ENCODE measurements around the gene FUT7. TPM values are rescaled to one million over a fixed set of nuclear protein-coding genes. Genes with fewer than 3 reads are reported as not detected.

FUT7 gene
- total RNA-seq, 1 experiment from 2014 or later, result 0.12 TPM

DNA sequence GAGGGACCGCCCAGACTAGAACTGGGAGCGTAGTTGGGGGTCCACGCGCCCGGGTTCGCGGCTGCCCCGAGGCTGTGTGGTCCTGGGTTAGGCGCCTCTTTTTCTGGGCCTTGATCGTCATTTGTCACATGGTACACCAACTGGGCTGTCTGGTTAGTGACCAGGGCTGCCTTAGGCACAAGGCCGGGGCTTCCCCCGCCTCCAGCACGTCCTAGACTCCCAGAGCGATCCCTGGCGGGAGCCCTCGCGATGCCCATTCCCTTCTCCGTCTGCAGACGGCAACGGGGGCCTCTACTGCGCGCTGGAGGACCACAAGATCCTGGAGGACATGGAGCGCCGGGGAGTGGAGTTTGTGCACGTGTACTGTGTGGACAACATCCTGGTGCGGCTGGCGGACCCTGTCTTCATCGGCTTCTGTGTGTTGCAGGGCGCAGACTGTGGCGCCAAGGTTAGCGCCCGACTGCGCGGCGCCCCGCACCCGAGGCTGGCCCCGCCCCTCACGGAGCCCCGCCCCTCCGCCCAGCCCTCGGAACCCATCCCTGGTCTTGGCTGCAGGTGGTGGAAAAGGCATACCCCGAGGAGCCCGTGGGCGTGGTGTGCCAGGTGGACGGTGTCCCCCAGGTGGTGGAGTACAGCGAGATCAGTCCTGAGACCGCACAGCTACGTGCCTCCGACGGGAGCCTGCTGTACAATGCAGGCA is 47.0 kb upstream of the FUT7 start:
- BruUV-seq (replicated peaks), result no TSS peak
- no peak for DNase-seq (ENCODE audit: unreplicated experiment)
- Mint-ChIP-seq H3K27ac (ENCODE audit: low read depth, unreplicated experiment) (no peak overlapping the region), H3K27me3 (ENCODE audit: insufficient read depth, unreplicated experiment) (no peaks in the 10 kb centered on the region), H3K9me3 (ENCODE audit: unreplicated experiment) (no peaks in the 10 kb centered on the region), H3K4me1 (ENCODE audit: insufficient read depth, unreplicated experiment) (peaks cover 12% of the 10 kb centered on the region), H3K36me3 (ENCODE audit: insufficient read depth, unreplicated experiment) (no peaks in the 10 kb centered on the region), H3K4me3 (ENCODE audit: unreplicated experiment) (no peak overlapping the region)
- ChIA-PET POLR2A (interaction anchor here (2.4 kb wide), 1 partner anchor 8 kb away, joined by 8 read pairs; the partner anchor contains the start of gene MAN1B1), CTCF (no interaction called here)
- TF ChIP-seq, protein P1, sequence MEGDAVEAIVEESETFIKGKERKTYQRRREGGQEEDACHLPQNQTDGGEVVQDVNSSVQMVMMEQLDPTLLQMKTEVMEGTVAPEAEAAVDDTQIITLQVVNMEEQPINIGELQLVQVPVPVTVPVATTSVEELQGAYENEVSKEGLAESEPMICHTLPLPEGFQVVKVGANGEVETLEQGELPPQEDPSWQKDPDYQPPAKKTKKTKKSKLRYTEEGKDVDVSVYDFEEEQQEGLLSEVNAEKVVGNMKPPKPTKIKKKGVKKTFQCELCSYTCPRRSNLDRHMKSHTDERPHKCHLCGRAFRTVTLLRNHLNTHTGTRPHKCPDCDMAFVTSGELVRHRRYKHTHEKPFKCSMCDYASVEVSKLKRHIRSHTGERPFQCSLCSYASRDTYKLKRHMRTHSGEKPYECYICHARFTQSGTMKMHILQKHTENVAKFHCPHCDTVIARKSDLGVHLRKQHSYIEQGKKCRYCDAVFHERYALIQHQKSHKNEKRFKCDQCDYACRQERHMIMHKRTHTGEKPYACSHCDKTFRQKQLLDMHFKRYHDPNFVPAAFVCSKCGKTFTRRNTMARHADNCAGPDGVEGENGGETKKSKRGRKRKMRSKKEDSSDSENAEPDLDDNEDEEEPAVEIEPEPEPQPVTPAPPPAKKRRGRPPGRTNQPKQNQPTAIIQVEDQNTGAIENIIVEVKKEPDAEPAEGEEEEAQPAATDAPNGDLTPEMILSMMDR (IDR thresholded peaks at IDR 0.05; ENCODE audit: unreplicated experiment), result no peak
- intact Hi-C loops (cut with micrococcal nuclease), result no loop called here

GRCh38 chr9:137077758-137078693 is 46.1 kb upstream of the FUT7 start:
- H3K27me3 Mint-ChIP-seq (ENCODE audit: insufficient read depth, unreplicated experiment), result no peaks in the 10 kb centered on the region
- CTCF ChIA-PET, result interaction anchor here (1.4 to 1.6 kb wide), 2 partner anchors 10 to 49 kb away, joined by 3 to 4 read pairs; no protein-coding TSS in a partner anchor

DNA sequence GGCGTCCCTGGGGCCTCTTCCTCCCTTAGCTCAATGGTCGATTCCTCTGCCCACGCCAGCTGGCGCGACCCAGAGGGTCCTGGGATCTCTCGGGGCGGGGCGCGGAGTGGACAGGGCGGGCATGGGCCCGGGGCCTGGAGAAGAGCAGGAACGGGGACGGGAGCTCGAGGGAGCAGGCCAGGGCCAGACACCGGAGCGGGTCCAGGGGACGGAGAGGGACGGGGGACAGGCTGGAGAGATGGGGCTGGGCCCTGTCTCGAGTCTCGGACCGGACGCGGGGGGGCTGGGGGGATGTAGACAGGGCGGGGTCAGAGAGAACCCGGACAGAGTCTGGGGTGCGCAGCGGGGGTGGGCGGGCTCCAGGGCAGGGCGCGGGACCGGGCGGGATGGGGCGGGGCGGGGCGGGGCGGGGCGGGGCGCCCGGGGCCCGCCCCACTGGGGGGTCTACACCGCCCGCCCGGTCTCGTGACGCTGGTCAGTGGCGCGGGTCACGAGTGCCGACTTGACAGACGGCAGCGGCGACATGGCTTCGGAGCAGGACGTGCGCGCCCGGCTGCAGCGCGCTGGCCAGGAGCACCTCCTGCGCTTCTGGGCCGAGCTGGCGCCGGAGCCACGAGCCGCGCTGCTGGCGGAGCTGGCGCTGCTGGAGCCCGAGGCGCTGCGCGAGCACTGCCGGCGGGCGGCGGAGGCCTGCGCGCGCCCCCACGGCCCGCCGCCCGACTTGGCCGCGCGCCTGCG is 45.3 kb upstream of the FUT7 start, which contains the start of gene UAP1L1:
UAP1L1 (plus strand) TSS at position 508 of the 738 bp plus-strand sequence; CDS start at position 524, 16 bp downstream.
- Mint-ChIP-seq H3K4me1 (ENCODE audit: insufficient read depth, unreplicated experiment) (no peaks in the 10 kb centered on the region), H3K36me3 (ENCODE audit: insufficient read depth, unreplicated experiment) (no peaks in the 10 kb centered on the region), H3K4me3 (ENCODE audit: unreplicated experiment) (peak within 1 kb of the TSS; percentile 19), H3K27ac (ENCODE audit: low read depth, unreplicated experiment) (no peak within 1 kb of the TSS), H3K9me3 (ENCODE audit: unreplicated experiment) (no peaks in the 10 kb centered on the region), H3K27me3 (ENCODE audit: insufficient read depth, unreplicated experiment) (no peaks in the 10 kb centered on the region)
- DNase-seq (ENCODE audit: unreplicated experiment), result no peak
- intact Hi-C loops (cut with micrococcal nuclease), result no loop called here
- TF ChIP-seq, protein P1 (IDR thresholded peaks at IDR 0.05; ENCODE audit: unreplicated experiment), result no peak
- no TSS peak for BruUV-seq (replicated peaks)
- ChIA-PET CTCF (interaction anchor here (1.4 to 1.6 kb wide), 2 partner anchors 9 to 48 kb away, joined by 3 to 4 read pairs; no protein-coding TSS in a partner anchor), POLR2A (interaction anchor here (1.0 to 2.4 kb wide), 2 partner anchors 9 kb away, joined by 3 to 8 read pairs; partner anchors contain the start of gene MAN1B1)

More at GRCh38 chr9:137077758-137078693, 46.1 kb upstream of the FUT7 start:
- POLR2A ChIA-PET, result interaction anchor here (2.4 kb wide), 1 partner anchor 9 kb away, joined by 8 read pairs; the partner anchor contains the start of gene MAN1B1
- H3K4me1 Mint-ChIP-seq (ENCODE audit: insufficient read depth, unreplicated experiment), result peaks cover 4% of the 10 kb centered on the region
- no peak for DNase-seq (ENCODE audit: unreplicated experiment)
- peak overlapping the region; percentile 12 for H3K4me3 Mint-ChIP-seq (ENCODE audit: unreplicated experiment)
- TF ChIP-seq, protein P1 (IDR thresholded peaks at IDR 0.05; ENCODE audit: unreplicated experiment), result no peak
- no peaks in the 10 kb centered on the region for H3K9me3 Mint-ChIP-seq (ENCODE audit: unreplicated experiment)
- intact Hi-C loops (cut with micrococcal nuclease), result no loop called here
- no peak overlapping the region for H3K27ac Mint-ChIP-seq (ENCODE audit: low read depth, unreplicated experiment)
- H3K36me3 Mint-ChIP-seq (ENCODE audit: insufficient read depth, unreplicated experiment), result no peaks in the 10 kb centered on the region
- BruUV-seq (replicated peaks), result no TSS peak
